MCF 10A (cell line): ENCODE measurements around the gene FGD5. TPM values are rescaled to one million over a fixed set of nuclear protein-coding genes. Genes with fewer than 3 reads are reported as not detected.

Experiments
- BruUV-seq: library from RNA; stranded (reverse); fragments of 400-500 nt; replicated peaks from 2 replicates; lab custom pipeline; 2021; lab: Mats Ljungman, UMichigan
- CTCF ChIA-PET: fragments of 300-600 bp; sonication (Branson Sonifier 250); formaldehyde crosslinking; extraction: SDS; loops from one replicate; lab custom pipeline; 2021; ENCODE audit warnings: antibody characterized with exemption, inconsistent platforms; lab: Yijun Ruan, JAX
- POLR2A ChIA-PET: fragments of 300-600, 350-650 bp; sonication (Branson Sonifier 250); formaldehyde crosslinking; extraction: SDS; loops from one replicate; lab custom pipeline; 2020; ENCODE audit warnings: antibody characterized with exemption, inconsistent platforms; lab: Yijun Ruan, JAX
- DNase-seq: peaks from one replicate; pipeline ENCODE4 v3.0.0-alpha.2; 2018; ENCODE audit not compliant: unreplicated experiment
- H3K27ac Mint-ChIP-seq: one replicate; pipeline ENCODE4 v1.8.0; 2022; ENCODE audit warnings: mild to moderate bottlenecking, low read depth, mixed read lengths; ENCODE audit not compliant: unreplicated experiment
- H3K27me3 Mint-ChIP-seq: one replicate; pipeline ENCODE4 v1.8.0; 2022; ENCODE audit warnings: mixed read lengths; ENCODE audit not compliant: insufficient read depth, unreplicated experiment
- H3K36me3 Mint-ChIP-seq: one replicate; pipeline ENCODE4 v1.8.0; 2022; ENCODE audit warnings: mild to moderate bottlenecking, moderate library complexity, mixed read lengths; ENCODE audit not compliant: insufficient read depth, unreplicated experiment
- H3K4me1 Mint-ChIP-seq: one replicate; pipeline ENCODE4 v1.8.0; 2022; ENCODE audit warnings: mixed read lengths; ENCODE audit not compliant: insufficient read depth, unreplicated experiment
- H3K4me3 Mint-ChIP-seq: one replicate; pipeline ENCODE4 v1.8.0; 2022; ENCODE audit warnings: mild to moderate bottlenecking, moderate library complexity, mixed read lengths; ENCODE audit not compliant: unreplicated experiment
- H3K9me3 Mint-ChIP-seq: one replicate; pipeline ENCODE4 v1.8.0; 2022; ENCODE audit warnings: mixed read lengths; ENCODE audit not compliant: unreplicated experiment
- intact Hi-C: fragments of 100-400 bp; cut with micrococcal nuclease; formaldehyde crosslinking; loops from 2 replicates; pipeline ENCODE4 v1.14.1; 2022
- total RNA-seq: library from RNA; stranded (reverse); gene quantifications from 2 replicates; pipeline ENCODE4 v1.2.3, GENCODE V29; 2022
- TF ChIP-seq, protein P1 (sequence below): fragments of 200-600 bp; IDR thresholded peaks from one replicate; pipeline ENCODE4 v1.8.0; 2022; ENCODE audit warnings: antibody characterized with exemption, mild to moderate bottlenecking; ENCODE audit not compliant: unreplicated experiment

The FGD5 gene
- total RNA-seq, 1 experiment from 2014 or later: not detected

DNA sequence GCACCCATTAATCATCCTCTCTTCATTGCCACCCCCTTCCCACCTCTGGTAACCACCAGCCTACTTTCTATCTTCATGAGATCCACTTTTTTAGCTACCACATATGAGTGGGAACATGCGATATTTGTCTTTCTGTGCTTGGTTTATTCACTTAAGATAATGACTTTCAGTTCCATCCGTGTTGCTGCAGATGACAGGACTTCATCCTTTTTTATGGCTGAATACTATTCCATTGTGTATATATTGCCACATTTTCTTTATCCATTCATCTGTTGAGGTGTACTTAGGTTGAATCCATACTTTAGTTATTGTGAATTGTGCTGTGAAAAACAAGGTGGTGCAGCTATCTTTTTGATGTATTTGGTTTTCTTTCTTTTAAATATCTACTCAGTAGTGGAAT is 75.3 kb downstream of the FGD5 start:
- Mint-ChIP-seq H3K9me3 (no peaks in the 10 kb centered on the region), H3K27me3 (peaks cover 80% of the 10 kb centered on the region), H3K4me3 (no peak overlapping the region), H3K36me3 (no peaks in the 10 kb centered on the region), H3K4me1 (no peaks in the 10 kb centered on the region), H3K27ac (no peak overlapping the region)
- no TSS peak for BruUV-seq
- ChIA-PET CTCF (interaction anchor here (0.9 kb wide), 1 partner anchor 24 kb away, joined by 3 read pairs; no protein-coding TSS in a partner anchor), POLR2A (no interaction called here)
- intact Hi-C loops: no loop called here
- TF ChIP-seq, protein P1, sequence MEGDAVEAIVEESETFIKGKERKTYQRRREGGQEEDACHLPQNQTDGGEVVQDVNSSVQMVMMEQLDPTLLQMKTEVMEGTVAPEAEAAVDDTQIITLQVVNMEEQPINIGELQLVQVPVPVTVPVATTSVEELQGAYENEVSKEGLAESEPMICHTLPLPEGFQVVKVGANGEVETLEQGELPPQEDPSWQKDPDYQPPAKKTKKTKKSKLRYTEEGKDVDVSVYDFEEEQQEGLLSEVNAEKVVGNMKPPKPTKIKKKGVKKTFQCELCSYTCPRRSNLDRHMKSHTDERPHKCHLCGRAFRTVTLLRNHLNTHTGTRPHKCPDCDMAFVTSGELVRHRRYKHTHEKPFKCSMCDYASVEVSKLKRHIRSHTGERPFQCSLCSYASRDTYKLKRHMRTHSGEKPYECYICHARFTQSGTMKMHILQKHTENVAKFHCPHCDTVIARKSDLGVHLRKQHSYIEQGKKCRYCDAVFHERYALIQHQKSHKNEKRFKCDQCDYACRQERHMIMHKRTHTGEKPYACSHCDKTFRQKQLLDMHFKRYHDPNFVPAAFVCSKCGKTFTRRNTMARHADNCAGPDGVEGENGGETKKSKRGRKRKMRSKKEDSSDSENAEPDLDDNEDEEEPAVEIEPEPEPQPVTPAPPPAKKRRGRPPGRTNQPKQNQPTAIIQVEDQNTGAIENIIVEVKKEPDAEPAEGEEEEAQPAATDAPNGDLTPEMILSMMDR: no peak
- DNase-seq: no peak

DNA sequence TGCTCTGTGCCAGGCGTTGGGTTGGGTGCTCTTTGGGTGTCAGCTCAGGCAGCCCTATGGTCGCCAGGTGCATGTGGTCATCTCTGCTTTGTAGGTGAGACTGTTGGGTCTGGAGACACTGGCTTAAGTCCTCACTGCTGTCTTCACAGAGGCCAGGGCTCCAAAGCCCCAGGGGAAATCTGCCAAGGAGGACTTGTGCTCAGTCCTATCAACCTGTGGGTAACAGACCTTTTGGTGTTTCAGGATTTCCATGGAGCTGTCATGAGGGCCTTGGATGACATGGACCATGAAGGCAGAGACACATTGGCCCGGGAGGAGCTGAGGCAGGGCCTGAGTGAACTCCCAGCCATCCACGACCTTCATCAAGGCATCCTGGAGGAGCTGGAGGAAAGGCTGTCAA is 78.5 kb downstream of the FGD5 start:
- H3K27ac Mint-ChIP-seq: no peak overlapping the region
- ChIA-PET POLR2A (no interaction called here), CTCF (interaction anchor here (0.7 to 1.9 kb wide), 2 partner anchors 24 to 1637 kb away, joined by 4 to 9 read pairs; no protein-coding TSS in a partner anchor)
- BruUV-seq: no TSS peak
- H3K9me3 Mint-ChIP-seq: no peaks in the 10 kb centered on the region
- no peak for DNase-seq
- TF ChIP-seq, protein P1: no peak
- H3K4me1 Mint-ChIP-seq: no peaks in the 10 kb centered on the region
- H3K4me3 Mint-ChIP-seq: no peak overlapping the region
- H3K27me3 Mint-ChIP-seq: peaks cover 72% of the 10 kb centered on the region
- intact Hi-C loops: no loop called here
- no peaks in the 10 kb centered on the region for H3K36me3 Mint-ChIP-seq

DNA sequence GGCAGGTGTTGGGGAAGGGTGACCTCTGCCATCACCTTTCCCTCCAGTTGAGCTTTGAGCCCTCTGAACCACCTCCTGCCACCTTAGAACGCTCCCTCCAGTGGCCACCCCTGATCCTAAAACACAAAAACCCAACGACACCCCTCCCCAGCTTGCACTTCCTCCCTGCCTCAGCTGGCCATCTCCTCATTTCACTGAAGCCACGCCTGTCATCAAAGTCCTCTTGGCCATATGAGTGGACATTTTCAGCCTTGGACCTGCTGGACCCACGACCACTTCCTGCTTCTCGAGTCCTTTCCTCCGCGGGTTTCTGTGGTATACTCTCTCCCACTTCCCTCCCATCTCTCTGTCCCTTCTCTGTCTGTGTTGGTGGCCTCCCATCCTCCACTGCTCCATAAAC is 80.2 kb downstream of the FGD5 start:
- Mint-ChIP-seq H3K27me3 (peaks cover 75% of the 10 kb centered on the region), H3K36me3 (no peaks in the 10 kb centered on the region), H3K4me1 (no peaks in the 10 kb centered on the region), H3K27ac (no peak overlapping the region), H3K4me3 (no peak overlapping the region), H3K9me3 (no peaks in the 10 kb centered on the region)
- ChIA-PET POLR2A (interaction anchor here (0.6 kb wide), 1 partner anchor 42 kb away, joined by 3 read pairs; no protein-coding TSS in a partner anchor), CTCF (interaction anchor here (1.0 kb wide), 1 partner anchor 82 kb away, joined by 3 read pairs; no protein-coding TSS in a partner anchor)
- DNase-seq: no peak
- intact Hi-C loops: no loop called here
- no TSS peak for BruUV-seq
- TF ChIP-seq, protein P1: no peak

DNA sequence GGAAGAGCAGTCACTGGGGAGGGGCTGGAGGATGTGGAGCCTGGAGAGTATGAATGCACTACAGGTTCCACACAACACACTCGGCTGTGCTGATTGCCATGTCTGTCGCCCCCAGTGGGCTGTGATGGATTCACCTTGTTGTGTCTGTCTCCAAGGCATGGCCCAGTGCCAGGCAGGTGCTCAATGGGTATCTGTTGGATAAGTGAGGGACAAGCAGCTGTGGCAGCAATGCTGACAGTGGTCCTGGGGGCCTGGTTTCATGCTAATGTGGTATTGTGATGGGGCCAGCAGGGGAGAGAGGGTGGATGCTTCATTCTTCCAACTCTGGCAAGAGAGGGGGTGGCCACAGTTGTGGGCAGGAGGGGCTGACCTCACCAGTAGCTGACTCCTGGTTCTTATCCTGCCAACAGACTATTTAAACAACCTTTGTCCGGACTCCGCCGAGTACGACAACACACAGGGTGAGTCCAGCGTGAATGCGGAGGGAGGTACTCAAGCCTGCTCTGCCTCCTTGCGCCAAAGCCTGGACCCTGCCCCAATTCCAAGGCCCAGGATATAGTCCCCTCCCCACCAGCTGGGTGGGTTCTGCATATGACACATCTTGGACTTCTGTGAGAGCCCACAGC is 81.3 kb downstream of the FGD5 start:
- Mint-ChIP-seq H3K4me3 (no peak overlapping the region), H3K9me3 (peaks cover 4% of the 10 kb centered on the region), H3K27me3 (peaks cover 75% of the 10 kb centered on the region), H3K27ac (no peak overlapping the region), H3K4me1 (no peaks in the 10 kb centered on the region), H3K36me3 (no peaks in the 10 kb centered on the region)
- ChIA-PET CTCF (no interaction called here), POLR2A (no interaction called here)
- DNase-seq: no peak
- TF ChIP-seq, protein P1: no peak
- intact Hi-C loops: no loop called here
- no TSS peak for BruUV-seq
